Muscle of arm (tissue), 12 donors: ENCODE measurements around the gene SLC25A29. TPM values are rescaled to one million over a fixed set of nuclear protein-coding genes. Genes with fewer than 3 reads are reported as not detected.
"Not testable (repeated sequence)": the region's sequence is repeated elsewhere in the genome, so short reads cannot be mapped to it uniquely, and the experiment has no call there.

Experiments used
- DNase-seq: peaks from one replicate; pipeline ENCODE4 v3.0.0-alpha.2; 2013
- polyA plus RNA-seq, 12 donors: library from polyadenylated mRNA; unstranded; fragments of 120-200 nt; gene quantifications; one replicate each; pipeline ENCODE4 v1.2.1, GENCODE V29; 2013; ENCODE audit not compliant: insufficient read length in 12 of 12

The SLC25A29 gene
- polyA plus RNA-seq, 12 donors: 14.3 to 60.5 (median 27.5) TPM; not detected in 1

DNA sequence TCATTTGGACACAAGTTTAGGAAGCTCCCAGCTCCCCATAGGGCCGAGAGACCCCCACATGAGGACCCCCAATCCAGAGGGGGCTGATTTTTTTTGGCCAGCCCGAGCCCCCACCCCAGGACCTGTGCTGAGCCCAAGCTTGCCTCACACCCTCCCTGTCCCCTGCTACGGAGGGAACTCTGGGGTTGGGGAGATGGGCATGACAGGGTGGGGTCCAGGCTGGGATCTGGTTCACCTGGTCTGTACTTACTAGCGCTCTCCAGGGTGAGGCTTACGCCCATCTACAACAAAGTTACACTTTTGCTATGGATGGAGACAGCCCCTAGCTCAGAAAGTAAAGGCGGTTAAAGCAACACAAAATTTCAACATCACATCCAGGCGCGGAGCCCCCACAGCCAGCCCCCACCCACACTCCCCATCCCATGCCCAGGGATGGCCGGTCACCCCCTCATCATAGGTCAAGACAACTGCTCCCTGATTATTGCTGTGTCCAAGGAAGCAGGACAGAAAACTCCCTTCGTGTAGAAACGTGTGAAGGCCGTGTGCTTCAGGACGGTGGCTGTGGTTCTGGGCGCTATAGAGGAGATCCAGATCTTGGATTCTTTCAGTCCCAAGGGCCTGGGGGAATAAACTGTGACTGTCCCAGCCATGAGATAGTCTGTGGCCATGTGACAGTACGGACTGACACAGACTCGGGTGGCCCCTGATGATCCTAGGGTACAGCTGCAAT is 10.7 kb downstream of the SLC25A29 start:
- DNase-seq: no peak

DNA sequence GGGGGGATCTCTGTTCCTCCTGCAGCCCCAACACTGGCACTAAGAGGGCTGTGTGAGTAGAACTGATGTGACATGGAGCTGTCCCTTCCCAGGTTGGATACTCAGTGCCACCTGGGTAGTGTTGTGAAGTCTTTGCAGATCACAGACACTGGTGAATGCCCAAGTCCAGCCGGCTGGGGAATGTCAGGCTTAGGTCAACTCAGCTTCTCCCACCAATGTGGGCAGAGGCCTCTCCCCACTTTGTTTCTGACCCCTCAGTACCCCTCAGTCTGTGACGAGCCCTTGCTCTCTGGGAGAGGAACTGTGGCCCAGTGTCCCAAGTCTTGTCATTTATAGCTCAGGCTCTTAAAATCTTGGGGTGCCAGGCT is 11.3 kb downstream of the SLC25A29 start:
- no peak for DNase-seq

DNA sequence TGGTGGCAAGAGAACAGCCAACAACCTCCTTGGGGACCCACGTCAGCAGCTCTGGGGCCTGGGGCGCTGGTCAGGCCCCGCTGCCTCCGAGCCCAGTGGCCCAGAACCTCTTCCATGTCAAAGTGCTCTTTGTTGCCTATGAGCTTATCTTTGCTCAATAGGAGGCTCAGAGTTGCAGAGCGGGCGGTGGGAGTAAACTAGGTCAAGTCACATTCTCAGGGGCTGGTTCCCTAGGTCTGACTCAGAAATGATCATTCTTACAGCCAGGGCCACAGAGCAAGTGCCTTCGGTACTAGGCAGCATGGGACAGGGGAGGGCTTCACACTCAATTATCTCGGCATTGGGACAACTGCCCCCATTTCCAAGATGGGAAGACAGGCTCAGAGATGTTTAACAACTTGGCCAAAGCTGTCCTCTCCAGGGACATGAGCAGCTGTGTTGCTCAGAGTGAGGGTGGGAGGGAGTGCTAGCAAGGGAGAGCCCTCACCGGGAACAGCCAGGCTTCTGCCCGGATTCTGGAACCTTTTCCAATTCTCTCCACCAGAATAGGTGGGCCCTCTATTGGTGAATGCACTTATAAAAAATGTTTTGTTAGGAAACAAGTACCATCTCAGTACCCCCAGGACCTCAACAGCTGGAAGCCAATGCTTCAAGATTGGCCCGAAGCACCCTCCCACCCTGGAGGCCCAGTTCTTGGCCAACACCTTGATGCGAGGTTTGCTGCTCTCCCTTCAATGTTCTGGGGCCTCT is 11.9 kb downstream of the SLC25A29 start:
- no peak for DNase-seq

DNA sequence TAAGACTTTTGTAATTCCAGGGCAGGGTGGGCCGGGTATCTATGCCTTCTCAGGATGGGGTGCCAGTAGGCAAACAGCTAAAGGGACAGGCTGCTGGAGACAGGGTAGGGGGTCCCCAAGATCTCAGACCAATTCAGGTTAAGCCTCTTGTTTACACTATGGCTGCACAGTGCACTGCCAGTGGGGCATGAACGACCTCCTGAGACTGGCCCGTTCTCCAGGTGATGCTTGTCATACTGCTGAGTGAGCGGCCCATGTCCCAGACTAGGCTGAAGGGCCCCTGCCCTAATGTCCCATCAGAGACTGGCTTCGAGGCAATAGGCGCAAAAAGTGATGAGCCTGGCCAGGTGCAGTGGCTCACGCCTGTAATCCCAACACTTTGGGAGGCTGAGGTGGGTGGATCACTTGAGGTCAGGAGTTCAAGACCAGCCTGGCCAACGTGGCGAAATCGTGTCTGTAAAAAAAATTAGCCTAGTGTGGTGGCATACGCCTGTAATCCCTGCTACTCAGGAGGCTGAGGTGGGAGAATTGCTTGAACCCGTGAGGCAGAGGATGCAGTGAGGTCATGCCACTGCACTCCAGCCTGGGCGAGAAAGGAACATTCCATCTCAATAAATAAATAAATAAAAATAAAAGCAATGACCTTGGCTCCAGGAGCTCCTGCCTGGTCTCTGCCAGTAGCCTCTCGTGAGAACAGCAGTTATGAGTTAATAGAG is 12.6 kb downstream of the SLC25A29 start:
- DNase-seq: no peak

DNA sequence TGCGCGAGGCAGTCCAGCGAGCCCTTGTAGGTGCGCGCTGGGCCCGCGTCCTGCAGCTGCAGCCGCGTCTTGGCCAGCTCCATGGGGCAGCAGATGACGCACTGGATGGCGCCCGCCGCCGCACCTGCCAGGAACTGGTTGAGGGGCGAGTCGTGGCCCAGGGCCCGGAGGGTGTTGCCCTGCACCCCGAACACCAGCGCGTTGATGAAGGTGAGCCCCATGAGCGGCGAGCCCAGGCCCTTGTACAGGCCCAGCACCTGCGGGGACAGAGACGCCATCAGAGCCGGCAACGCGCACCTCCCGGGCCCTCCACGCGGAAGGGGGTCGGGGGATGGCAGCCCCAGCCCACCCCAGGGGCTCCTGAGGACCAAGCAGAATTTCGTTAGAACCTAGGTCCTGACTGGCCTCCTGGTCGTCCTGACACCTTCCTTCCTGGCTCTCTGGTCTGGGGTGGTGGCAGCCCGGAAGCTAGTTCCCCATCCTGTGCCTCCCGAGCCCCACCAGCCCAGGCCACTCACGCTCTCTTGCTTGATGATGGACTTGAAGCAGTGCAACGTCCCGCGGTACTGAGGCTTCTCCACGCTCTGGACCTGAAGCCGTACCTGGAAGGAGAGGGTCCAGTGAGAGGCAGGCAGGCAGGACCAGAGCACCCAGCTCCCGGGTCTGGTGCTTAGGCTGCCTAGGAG is 13.3 kb downstream of the SLC25A29 start:
- no peak for DNase-seq

DNA sequence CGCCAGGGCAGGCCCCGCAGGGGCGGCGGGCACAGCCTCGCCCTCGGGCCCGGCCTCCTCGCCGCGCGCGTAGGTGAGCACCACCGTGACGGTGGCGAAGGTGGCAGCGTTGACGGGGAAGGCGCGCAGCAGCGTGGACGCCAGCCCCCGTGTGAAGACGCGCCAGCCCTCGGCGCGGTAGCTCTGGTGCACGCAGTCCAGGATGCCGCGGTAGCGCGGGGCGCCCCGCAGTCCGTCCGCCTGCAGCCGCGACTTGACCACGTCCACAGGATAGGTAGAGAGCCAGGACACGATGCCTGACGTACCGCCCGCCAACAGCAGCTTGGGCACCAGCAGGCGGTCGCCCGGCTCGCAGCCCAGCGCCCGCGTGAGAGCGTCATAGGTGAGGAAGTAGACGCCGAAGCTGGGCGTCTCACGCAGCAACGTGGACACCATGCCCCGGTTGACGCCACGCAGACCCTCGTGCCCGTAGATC is 13.9 kb downstream of the SLC25A29 start:
- DNase-seq: no peak

DNA sequence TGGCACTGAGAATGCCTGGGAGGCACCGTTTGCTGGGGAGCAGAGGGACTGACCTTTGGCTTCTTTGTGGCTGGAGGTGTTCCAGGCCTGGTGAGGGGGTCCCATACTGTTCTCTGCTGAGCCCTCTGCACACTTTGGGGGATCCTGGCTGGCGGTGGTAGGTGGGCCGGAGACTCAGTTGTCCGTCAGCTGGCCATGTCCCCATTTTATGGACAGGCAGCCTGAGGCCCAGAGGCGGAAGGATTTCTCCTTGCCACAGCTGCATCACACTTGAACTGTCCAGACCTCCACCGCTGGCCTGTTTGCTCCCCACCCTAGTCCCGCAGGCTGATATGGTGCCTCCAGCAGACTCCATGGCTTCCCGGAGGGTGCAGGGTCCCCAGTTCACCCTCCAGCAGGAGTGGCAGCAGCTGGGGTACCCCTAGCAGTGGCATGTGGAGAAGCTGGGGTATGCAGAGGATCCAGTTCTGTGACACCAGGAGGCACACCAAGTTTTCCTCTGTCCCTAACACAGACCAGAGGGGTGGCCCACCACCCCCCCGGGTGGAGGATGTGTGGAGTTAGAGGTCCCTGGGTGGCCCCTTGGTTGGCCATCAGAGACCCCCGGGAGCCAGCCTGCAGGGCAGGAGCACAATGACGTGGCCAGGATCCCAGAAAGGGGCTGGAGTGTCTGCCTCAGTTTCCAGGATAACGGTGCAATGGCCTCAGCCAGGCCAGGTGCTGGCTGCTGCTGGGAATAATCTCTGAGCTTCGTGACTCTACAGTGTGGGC is 14.8 kb downstream of the SLC25A29 start:
- DNase-seq: no peak

DNA sequence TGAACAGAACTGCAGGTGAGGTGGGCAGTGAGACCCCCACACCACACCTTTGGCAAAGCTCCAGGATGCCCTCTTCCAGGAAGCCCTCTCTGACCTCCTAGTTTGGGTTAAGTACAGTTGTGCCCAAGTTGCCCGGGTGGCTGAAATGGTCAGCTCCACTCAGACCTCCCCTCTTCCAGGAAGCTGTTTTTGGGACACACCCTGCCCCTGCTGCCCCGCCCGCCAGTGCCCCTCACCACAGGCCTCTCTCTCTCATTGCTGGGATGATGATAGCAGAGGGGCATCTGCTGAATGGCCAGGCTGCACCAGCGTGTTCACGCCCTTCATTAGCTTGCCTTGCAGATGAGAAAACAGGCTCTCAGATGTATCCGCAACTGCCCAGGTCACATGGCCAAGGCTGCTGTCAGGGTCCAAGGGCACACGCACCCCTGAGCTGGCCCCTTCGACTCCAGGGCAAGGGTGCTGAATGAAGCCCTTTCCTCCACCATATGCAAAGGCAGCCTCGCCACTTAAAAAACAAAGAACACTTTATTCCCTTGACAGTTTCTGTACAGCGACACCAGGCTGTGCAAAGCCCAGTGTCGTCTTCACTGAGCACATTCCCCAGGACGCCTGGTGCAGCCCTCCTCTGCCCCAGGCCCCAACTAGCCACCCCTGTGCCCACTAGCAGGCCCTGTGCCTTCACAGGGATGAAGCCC is 15.5 kb downstream of the SLC25A29 start:
- DNase-seq: no peak

DNA sequence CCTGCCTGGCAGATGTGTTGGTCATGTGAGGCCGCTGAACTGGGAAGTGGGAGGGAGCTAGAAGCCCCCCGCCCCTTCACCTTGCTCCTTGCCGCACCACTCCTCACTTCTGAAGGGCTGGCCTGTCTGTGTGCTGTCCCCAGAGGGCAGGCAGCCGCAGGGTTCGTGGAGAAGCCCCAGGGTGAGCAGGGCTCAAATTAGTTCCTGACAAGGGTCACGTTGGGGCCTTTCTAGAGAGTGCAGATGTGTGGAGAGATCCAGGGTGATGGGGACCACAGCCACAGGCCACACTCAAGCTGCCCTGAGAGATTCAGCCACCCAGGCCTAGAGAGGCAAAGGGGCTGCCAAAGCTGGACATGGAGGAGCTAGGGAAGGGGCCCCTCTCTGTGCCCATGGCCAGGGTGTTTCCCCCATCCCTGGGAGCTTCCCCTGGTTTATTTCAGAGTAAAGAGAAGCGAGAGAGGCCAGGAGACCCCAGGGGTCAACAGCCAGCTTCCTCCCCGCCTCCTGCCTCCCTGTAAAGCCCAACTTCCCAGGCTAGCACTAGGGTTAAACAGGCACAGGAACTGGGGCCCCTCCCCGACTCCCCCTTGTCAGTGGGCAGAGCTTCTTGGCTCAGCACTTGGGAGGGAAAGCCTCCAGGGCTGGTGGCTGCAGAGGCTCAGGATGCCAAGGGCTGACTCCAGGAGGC is 16.2 kb downstream of the SLC25A29 start:
- DNase-seq: no peak

DNA sequence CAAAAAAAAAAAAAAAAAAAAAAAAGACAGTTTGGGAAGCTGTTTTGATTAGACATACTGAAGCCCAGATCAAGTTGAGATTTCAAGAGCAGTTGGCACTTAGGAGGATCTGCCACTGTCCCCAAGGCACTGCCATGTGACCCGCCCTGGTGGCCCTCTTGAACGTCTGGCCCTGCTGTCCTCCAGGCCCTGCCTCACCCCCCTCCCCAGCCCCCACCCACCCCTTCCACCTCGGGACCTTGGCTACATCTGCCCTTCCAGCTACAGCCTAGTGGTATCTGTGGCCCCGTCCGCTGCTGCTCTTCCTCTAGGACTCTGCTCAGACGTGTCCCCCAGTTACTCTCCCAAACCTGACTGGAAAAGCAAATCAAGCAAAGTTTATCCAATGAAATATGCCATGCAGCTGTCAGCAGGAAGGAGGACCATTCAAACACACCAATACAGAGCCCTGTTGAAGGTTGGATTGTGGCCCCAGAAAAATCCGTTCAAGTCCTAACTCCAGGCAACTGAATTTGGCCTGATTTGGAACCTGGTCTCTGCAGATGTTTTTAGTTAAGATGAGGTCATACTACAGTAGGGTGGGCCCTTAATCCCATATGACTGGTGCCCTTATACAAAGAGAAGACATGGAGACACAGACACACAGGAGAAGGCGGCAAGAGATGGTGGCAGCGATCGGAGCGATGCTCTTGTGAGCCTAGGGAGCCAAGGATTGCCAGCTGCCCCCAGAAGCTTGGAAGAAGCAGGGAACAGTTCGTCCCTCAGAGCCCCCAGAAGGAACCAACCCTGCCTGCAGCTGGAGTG is 17.7 kb downstream of the SLC25A29 start:
- no peak for DNase-seq

DNA sequence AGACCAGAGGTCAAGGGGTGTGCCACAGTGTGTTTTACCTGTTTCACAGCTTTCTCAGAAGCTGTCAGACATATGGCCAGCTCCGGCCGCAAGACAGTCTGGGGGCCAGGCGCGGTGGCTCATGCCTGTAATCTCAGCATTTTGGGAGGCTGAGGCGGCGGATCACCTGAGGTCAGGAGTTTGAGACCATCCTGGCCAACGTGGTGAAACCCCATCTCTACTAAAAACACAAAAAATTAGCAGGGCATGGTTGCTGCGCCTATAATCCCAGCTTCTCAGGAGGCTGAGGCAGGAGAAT is 18.3 kb downstream of the SLC25A29 start:
- not testable (repeated sequence) for DNase-seq

DNA sequence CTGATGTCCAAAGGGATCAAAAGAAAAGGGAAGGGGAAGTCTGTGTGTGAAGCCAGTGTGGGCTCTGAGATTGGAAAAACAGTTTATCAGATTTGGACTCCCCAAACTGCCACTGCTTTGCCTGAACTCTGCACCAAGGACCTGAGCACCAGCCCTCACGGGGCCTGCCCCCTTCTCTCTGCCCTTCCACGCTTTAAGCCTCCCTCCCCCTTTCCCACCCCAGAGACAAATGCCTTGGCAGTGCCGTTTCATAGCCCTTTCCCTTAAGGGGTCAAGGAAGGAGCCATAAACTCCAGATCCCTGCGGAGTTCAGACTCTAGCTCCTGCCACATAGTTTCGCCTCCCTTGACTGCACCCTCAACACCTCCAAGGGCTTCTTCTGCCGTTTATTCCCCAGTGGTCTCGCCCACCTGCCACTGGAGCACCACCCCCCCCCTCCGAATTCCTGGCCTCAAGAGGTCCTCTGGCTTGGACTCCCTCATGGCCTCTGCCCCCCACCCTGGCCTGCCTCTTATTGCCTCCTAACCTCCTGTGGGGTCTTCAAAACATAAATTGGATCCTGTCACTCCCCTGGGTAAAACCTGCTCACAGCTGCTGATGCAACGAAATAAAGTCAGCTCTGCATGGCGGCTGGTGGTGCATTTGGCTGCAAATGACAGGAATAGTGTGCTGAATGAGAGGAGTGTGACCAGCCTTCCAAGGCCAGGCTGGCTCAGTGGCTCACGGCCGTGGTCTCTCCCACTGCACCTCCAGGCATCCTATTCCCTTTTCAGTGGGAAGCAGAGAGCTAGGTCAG is 18.8 kb downstream of the SLC25A29 start:
- DNase-seq: no peak

DNA sequence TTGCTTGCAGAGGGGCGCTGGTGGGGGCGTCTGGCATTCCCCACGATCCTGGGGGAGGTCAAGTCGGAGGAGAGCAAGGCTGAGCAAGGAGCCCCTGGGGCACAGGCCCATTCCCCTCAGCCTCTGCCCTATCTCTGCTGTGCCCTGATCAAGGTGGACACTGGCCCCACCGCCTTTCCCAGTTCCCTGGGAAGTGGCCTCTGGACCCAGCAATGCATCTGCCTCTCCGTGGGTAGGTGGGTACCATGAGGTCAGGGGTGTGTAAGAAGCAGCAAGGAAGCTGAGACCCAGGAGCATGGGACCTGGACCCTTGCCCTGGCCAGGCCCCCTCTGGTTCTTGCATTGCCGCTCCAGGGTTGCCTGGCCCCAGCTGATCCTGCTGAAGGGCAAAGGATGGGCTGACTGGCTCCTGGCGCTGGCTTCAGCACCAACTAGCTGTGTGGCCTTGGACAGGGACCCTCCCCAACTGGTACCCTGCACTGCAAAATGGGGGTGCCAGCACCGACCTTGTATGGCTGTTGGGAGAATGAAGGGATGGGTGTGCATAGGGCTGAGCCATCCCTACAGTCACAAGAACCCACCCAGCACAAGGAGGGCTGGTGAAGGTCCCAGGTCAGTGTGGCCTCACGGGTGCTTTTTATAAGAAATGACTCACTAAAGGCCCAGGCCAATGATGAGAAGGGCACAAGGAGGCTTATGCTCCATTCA is 19.6 kb downstream of the SLC25A29 start:
- no peak for DNase-seq

DNA sequence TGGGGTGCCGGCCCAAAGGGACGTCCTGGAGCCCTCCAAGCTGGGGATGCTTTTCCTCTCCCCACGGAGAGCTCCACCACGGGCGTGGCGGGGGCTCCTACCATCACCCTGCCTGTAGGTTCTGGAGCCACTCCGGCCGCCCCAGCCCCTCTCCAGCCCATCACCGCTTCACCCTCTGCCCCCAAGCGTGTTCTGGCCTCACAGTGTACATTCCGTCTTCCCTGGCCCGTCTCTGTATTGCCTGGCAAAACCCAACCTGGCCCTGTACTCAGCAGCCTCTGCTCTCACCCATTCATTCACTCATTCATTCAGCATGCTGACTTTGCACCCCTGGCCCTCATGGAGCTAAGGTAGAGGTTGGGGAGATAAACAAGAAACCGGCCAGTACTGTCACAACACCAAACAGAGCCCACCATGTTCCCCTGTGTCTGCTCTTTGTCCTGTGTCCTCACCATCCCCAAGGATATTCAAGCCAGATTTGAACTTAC is 20.3 kb downstream of the SLC25A29 start:
- DNase-seq: no peak

DNA sequence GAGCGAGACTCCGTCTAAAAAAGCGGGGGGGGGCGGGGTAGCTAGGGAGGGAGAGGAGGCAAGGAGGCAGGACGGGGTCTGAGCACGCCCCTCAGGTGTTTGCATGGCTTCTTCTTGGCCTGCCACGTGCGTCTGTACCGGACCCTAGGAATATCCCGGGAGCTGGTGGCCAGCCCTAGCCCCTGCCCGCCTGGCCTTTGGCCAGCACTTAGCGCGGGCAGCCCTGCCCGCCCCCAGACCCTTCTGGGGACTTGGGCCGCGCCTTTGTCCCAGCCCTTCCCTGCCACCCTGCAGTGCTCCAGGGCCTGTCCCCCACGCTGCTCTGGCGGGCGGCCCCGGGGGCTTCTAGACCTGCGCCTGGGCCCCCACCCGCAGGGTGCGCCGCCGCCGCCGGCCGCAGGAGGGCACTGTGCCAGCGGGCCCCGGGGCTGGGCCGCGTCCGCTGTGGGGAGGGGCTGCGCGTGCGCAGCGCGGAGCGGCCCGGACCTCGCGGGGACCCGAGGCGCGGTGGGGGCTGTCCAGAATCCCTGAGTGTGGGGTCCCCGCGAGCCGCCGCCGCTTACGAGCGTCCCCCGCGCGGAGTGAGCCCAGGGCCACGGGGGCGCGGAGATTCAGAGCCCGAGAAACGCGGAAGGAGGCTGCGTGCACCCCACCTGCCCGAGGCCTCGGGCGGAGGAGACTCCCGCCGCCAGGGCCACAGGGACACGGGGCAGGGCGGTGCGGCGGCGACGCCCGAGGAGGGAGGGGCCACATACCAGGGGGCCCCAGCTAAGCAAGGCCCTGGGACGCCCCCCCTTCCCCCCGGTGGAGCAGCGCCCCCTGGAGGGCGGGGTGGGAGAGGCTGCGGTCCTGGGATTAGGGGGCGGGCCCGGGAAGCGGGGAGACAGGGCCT is 21.0 kb downstream of the SLC25A29 start:
- DNase-seq: no peak
